H54 (cell line): ENCODE measurements around the gene KATNB1.
"Not testable (repeated sequence)": the region's sequence is repeated elsewhere in the genome, so short reads cannot be mapped to it uniquely, and the experiment has no call there.

ENCODE experiments used
- DNase-seq: peaks from one replicate; pipeline ENCODE4 v3.0.0; 2011; ENCODE audit warnings: low spot score, mixed read lengths; ENCODE audit not compliant: insufficient read length
- FAIRE-seq: peaks from 3 replicates; lab custom pipeline; 2011; peaks lifted over from hg19 to GRCh38; lab: Jason Lieb, UNC
- POLR2A ChIP-seq: IDR thresholded peaks from 2 replicates; pipeline ENCODE4 v1.6.1; 2011; ENCODE audit warnings: low read depth, mild to moderate bottlenecking, low read length

The KATNB1 gene

DNA sequence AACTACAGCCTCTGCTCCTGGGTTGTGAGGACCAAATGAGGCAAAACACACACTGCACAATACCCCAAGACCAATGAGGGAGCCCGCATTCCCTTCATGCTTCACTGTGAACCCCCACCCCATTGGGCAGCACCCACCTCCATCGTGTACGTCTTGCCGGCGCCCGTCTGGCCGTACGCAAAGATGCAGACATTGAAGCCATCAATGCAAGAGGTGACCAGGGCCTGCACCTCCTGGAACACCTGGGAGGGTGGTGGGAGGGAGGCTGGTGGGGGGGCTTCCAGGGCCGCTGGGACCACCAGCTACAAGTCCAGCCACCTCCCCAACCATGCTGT, 28.4 kb downstream of the KATNB1 start:
- DNase-seq, result no peak
- TF ChIP-seq POLR2A, result no peak
- FAIRE-seq, result no peak

- no peak for TF ChIP-seq POLR2A
Observed at GRCh38 chr16:57764341-57765159, 29.0 kb downstream of the KATNB1 start.

GRCh38 chr16:57765160-57765728, 29.7 kb downstream of the KATNB1 start:
- FAIRE-seq (no peak), DNase-seq (no peak)
- no peak for TF ChIP-seq POLR2A

More at GRCh38 chr16:57764341-57765159, 29.0 kb downstream of the KATNB1 start:
- peak; percentile 70 for DNase-seq
- peak; percentile 93 for FAIRE-seq

- TF ChIP-seq POLR2A, result no peak
- FAIRE-seq (no peak), DNase-seq (no peak)
Observed at GRCh38 chr16:57766714-57767348, 31.3 kb downstream of the KATNB1 start.

GRCh38 chr16:57769541-57770145, 34.1 kb downstream of the KATNB1 start:
- FAIRE-seq (no peak), DNase-seq (no peak)
- TF ChIP-seq POLR2A, result no peak

DNA sequence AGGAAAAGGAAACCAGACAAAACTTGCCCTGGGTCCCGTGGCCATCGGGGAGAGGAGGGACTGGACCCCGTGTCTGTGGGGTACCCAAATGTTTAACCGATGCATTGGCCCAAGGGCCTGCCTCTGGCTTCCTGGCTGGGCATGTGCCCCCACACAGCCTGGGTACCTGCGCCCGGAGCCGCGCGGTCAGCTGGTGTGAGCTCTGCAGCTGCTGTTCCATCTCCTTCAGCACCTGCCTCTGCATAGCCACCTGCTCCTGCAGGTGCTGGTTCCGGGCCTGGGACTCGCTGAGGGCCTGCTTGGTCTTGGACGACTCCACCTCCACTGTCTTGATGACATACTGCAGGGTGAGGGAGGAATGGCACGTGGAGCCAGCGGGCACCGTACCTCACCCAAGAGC, 34.8 kb downstream of the KATNB1 start:
- no peak for FAIRE-seq
- no peak for TF ChIP-seq POLR2A
- no peak for DNase-seq

- no peak for TF ChIP-seq POLR2A
- FAIRE-seq, result no peak
- DNase-seq, result no peak
Observed at GRCh38 chr16:57771141-57771785, 35.7 kb downstream of the KATNB1 start.

- DNase-seq (no peak), FAIRE-seq (no peak)
- TF ChIP-seq POLR2A, result no peak
Observed at GRCh38 chr16:57773019-57773418, 37.4 kb downstream of the KATNB1 start.

DNA sequence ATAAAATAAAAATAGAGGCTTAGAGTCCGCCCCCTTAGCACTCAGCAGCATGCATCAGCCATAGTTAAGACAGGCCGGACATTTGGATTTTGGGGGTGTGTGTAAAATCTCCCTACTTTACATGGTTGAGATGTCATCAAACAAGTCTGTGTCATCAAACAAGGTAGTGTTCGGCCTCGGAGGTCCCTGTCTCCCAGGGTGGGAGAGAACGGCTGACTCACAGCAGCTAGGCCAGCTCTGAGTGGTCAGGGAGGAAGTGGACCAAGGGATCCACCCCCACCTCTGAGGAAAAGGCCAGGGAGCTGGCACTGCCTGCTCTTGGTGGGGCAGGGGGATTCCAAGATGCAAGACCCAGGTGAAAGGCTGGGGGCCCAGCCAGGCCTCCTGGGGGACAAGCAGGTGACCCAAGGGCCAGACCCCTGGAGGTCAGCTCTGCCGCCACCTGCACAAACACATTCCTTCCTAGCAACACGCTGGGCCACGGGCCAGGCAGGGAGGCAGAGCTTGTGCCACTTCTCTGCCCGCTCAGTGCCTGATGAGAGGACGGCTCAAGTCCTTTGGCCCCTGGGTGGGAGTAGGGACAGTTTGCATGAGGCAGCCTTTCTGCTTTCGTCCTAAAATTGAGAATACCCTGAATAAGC, 38.2 kb downstream of the KATNB1 start:
- DNase-seq (no peak), FAIRE-seq (no peak)
- no peak for TF ChIP-seq POLR2A

- no peak for DNase-seq
- no peak for TF ChIP-seq POLR2A
- FAIRE-seq, result no peak
Observed at GRCh38 chr16:57774705-57775285, 39.2 kb downstream of the KATNB1 start.

- no peak for FAIRE-seq
- DNase-seq, result no peak
- TF ChIP-seq POLR2A, result no peak
Observed at GRCh38 chr16:57775661-57776469, 40.3 kb downstream of the KATNB1 start.

DNA sequence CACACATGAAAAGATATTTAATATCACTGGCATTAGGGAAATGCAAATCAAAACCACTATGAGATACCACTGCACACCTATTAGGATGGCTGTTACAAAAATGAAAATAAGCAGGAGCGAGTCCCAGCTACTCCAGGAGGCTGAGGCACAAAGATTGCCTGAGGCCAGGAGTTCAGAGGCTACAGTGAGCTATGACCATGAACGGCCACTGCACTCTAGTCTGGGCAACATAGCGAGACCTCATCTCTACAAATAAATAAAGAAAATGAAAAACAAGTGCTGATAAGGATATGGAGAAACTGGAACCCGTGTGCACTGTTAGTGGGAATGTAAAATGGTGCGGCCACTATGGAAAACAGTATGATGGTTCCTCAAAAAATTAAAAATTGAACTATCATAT, 43.1 kb downstream of the KATNB1 start:
- DNase-seq, result no peak
- no peak for FAIRE-seq
- TF ChIP-seq POLR2A, result no peak

DNA sequence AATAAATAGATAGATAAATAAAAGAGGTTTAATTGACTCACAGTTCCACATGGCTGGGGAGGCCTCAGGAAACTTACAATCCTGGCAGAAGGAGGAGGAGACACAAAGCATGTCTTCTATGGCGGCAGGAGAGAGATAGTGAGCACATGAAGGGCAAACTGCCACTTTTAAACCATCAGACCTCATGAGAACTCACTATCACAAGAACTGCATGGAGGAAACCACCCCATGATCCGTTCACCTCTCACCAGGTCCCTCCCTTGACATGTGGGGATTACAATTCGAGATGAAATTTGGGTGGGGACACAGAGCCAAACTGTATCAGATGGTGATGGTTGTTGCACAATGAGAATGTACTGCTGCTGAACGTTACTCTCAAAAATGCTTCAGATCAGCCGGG, 44.3 kb downstream of the KATNB1 start:
- not testable (repeated sequence) for DNase-seq, FAIRE-seq
